MCF 10A (cell line): ENCODE results near the gene UPK3B. TPM values are rescaled to one million over a fixed set of nuclear protein-coding genes. Genes with fewer than 3 reads are reported as not detected.
"Not testable (repeated sequence)": the region's sequence is repeated elsewhere in the genome, so short reads cannot be mapped to it uniquely, and the experiment has no call there.

Experiments used
- BruUV-seq: library from RNA; stranded (reverse); fragments of 400-500 nt; replicated peaks from 2 replicates; lab custom pipeline; 2021; lab: Mats Ljungman, UMichigan
- CTCF ChIA-PET: fragments of 300-600 bp; sonication (Branson Sonifier 250); formaldehyde crosslinking; extraction: SDS; loops from one replicate; lab custom pipeline; 2021; ENCODE audit warnings: antibody characterized with exemption, inconsistent platforms; lab: Yijun Ruan, JAX
- POLR2A ChIA-PET: fragments of 300-600, 350-650 bp; sonication (Branson Sonifier 250); formaldehyde crosslinking; extraction: SDS; loops from one replicate; lab custom pipeline; 2020; ENCODE audit warnings: antibody characterized with exemption, inconsistent platforms; lab: Yijun Ruan, JAX
- DNase-seq: peaks from one replicate; pipeline ENCODE4 v3.0.0-alpha.2; 2018; ENCODE audit not compliant: unreplicated experiment
- H3K27ac Mint-ChIP-seq: one replicate; pipeline ENCODE4 v1.8.0; 2022; ENCODE audit warnings: mild to moderate bottlenecking, low read depth, mixed read lengths; ENCODE audit not compliant: unreplicated experiment
- H3K27me3 Mint-ChIP-seq: one replicate; pipeline ENCODE4 v1.8.0; 2022; ENCODE audit warnings: mixed read lengths; ENCODE audit not compliant: insufficient read depth, unreplicated experiment
- H3K36me3 Mint-ChIP-seq: one replicate; pipeline ENCODE4 v1.8.0; 2022; ENCODE audit warnings: mild to moderate bottlenecking, moderate library complexity, mixed read lengths; ENCODE audit not compliant: insufficient read depth, unreplicated experiment
- H3K4me1 Mint-ChIP-seq: one replicate; pipeline ENCODE4 v1.8.0; 2022; ENCODE audit warnings: mixed read lengths; ENCODE audit not compliant: insufficient read depth, unreplicated experiment
- H3K4me3 Mint-ChIP-seq: one replicate; pipeline ENCODE4 v1.8.0; 2022; ENCODE audit warnings: mild to moderate bottlenecking, moderate library complexity, mixed read lengths; ENCODE audit not compliant: unreplicated experiment
- H3K9me3 Mint-ChIP-seq: one replicate; pipeline ENCODE4 v1.8.0; 2022; ENCODE audit warnings: mixed read lengths; ENCODE audit not compliant: unreplicated experiment
- intact Hi-C: fragments of 100-400 bp; cut with micrococcal nuclease; formaldehyde crosslinking; loops from 2 replicates; pipeline ENCODE4 v1.14.1; 2022
- total RNA-seq: library from RNA; stranded (reverse); gene quantifications from 2 replicates; pipeline ENCODE4 v1.2.3, GENCODE V29; 2022

Gene UPK3B
- total RNA-seq, 1 experiment from 2014 or later, result 1.1 TPM

DNA sequence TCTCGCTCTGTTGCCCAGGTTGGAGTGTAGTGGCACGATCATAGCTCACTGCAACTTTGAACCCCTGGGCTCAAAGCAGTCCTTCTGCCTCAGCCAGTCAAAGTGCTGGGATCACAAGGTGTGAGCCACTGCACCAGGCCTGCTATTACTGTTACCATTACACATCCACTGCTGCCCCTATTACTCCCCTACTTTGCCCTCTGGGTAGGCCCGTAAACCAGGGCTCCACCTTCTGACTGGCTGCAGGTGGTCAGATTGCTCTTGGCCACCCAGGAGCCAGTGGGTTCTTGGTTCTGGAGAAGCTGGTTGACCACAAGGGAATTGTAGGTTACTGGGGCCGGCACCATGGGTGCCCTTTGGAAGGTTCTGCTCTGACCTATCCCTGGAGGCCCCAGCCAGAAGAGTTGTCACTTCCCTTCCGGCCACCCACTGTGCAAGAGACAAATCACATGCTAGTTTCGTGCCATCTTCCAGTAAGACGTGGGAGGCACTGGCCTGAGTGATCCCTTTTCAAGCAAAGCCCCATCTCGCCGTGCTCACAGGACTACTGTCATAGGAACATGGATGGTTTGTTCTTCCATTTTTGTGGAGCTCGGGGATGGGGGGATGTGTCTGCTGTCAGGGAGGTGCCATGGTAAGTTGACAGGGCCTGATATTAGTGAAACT, 38.7 kb upstream of the UPK3B start:
- POLR2A ChIA-PET, result not testable (repeated sequence)

DNA sequence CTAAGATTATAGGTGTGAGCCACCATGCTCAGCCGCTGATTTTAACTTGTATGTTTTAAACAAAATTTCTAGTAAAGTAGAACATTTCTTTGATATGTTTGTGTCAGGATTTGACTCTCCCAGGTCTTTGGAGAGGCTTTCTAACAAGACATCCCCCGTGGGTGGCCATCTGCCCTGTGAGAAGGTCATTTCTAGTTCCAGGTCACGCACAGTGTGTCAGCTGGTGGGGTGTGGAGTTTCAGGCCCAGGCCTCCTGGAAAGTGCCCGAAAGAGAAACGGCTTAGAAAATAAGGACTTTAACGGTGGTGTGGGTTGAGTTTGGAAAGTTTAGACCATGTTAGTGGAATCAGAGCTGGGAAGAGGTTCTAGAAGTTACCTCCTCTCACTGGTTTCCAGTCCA, 37.3 kb upstream of the UPK3B start:
- H3K9me3 Mint-ChIP-seq, H3K27me3 Mint-ChIP-seq, H3K27ac Mint-ChIP-seq, H3K4me3 Mint-ChIP-seq, H3K4me1 Mint-ChIP-seq, DNase-seq, POLR2A ChIA-PET, intact Hi-C loops, BruUV-seq, CTCF ChIA-PET: not testable (repeated sequence)
- peaks cover 24% of the 10 kb centered on the region for H3K36me3 Mint-ChIP-seq

More for the DNA sequence above, 38.7 kb upstream of the UPK3B start:
- BruUV-seq, H3K9me3 Mint-ChIP-seq, H3K4me1 Mint-ChIP-seq, H3K4me3 Mint-ChIP-seq, intact Hi-C loops, CTCF ChIA-PET, H3K27me3 Mint-ChIP-seq, H3K27ac Mint-ChIP-seq, DNase-seq: not testable (repeated sequence)
- peaks cover 24% of the 10 kb centered on the region for H3K36me3 Mint-ChIP-seq

DNA sequence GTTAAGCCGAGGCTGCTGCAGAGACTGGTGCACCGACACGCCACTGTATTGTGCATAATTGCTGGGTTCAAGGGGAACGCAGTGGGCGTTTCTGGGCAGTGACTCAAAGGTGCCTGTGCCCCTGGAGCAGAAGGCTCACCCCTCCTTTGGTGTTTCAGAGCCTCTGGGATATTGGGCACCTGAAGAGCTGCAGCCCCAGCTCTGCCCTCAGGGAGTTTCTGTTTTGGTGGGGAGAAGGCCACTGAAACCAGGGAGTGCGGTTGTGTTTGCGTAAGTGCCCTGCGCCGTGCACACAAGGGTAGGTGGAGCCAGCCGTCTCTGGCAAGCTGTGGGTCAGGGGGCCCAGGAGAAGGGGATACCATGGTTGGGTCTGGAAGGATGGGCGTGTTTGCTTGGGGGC, 34.1 kb upstream of the UPK3B start:
- BruUV-seq, H3K9me3 Mint-ChIP-seq, H3K4me1 Mint-ChIP-seq, H3K27me3 Mint-ChIP-seq, intact Hi-C loops, H3K4me3 Mint-ChIP-seq, CTCF ChIA-PET, POLR2A ChIA-PET: not testable (repeated sequence)
- DNase-seq, result peak; percentile 35
- Mint-ChIP-seq H3K27ac (peak overlapping the region; percentile 82), H3K36me3 (peaks cover 32% of the 10 kb centered on the region)

DNA sequence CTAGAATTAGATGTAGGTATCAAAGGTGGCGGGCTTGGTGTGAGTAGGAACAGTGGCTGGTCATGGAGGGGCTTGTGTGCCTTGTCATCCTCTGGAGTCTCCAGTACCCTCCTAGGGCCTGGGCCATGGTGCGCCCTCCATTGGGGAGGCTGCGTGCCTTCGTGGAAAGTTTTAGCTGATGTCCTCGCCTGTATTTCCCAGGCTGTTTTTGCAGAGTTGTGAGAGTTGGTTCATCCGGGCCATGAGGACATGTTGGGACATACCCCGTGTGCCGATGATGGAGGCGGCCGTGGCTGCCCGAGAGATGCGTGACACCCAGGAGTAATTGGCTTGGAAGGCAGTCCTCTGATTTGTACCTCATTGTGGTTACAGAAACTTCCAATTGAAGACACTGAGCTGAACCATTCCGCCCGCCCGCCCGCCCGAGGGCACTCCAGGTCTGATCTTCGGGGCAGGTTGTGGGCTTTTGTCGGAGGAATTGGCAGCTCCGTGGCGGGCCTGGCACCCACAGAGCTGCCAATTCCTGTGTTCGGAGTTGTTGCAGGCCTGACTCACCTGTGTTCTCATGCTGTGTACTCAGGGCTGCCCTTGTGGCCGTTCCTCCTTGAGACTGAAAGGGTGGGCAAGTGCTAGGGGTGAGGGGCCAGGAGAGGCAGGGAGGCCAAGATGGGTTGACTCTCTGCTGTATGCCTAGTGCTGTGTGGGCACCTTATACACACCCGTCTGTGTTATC, 33.4 kb upstream of the UPK3B start:
- H3K4me3 Mint-ChIP-seq, H3K9me3 Mint-ChIP-seq, H3K4me1 Mint-ChIP-seq, CTCF ChIA-PET, intact Hi-C loops, BruUV-seq, H3K27me3 Mint-ChIP-seq, POLR2A ChIA-PET: not testable (repeated sequence)
- H3K36me3 Mint-ChIP-seq, result peaks cover 31% of the 10 kb centered on the region
- H3K27ac Mint-ChIP-seq, result peak overlapping the region; percentile 82
- DNase-seq, result peak; percentile 50

DNA sequence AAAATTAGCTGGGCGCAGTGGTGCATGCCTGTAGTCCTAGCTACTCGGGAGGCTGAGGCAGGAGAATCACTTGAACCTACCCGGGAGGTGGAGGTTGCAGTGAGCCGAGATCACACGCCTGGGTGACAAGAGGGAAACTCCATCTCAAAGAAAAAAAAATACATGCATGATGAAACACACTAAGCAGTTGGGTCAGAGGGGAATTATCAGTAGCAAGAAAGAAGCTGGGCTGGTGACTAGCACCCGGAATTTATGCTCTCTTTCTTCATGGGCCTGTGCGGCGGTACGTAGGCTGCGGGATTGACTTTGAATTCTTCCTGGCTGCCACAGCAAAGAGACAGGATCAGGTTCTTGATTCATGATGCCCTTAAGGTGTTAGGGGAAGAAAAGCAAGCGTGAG, 30.7 kb upstream of the UPK3B start:
- intact Hi-C loops, H3K27me3 Mint-ChIP-seq, H3K4me3 Mint-ChIP-seq, BruUV-seq, POLR2A ChIA-PET, H3K27ac Mint-ChIP-seq, CTCF ChIA-PET, DNase-seq, H3K4me1 Mint-ChIP-seq, H3K9me3 Mint-ChIP-seq: not testable (repeated sequence)
- peaks cover 36% of the 10 kb centered on the region for H3K36me3 Mint-ChIP-seq

DNA sequence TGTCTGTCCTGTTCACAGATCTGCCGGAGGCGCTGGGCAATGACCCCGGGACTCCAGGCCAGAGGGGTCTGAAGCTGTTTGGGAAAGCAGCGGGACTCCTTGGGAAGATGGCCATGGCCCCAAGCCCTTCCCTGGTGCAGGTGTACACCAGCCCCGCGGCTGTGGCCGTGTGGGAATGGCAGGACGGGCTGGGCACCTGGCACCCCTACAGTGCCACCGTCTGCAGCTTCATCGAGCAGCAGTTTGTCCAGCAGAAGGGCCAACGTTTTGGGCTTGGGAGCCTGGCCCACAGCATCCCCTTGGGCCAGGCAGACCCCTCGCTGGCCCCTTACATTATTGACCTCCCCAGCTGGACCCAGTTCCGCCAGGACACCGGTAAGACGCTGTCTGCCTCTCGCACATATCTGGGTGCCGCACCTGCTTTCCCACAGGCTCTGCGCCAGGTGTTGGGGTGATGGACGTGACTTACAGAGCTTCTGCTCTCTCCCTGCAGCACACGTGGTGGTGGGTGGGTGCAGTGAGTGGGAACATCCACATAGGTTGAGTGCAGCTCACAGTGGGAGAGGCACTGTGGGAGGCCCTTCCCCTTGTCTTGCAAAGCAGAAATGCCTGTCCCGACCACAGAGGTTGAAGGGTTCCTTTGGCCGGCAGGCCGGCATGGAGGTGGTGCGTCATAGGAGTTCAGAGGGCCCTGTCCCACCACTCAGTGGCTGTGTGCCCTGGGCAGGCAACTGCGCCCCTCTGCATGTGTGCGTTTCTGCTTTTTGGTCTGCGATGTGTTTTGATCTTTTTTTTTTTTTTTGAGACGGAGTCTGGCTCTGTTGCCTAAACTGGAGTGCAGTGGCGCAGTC, 29.7 kb upstream of the UPK3B start:
- BruUV-seq, H3K27ac Mint-ChIP-seq, H3K9me3 Mint-ChIP-seq, POLR2A ChIA-PET, DNase-seq, CTCF ChIA-PET, H3K27me3 Mint-ChIP-seq, H3K4me3 Mint-ChIP-seq, H3K4me1 Mint-ChIP-seq, intact Hi-C loops: not testable (repeated sequence)
- peaks cover 30% of the 10 kb centered on the region for H3K36me3 Mint-ChIP-seq

DNA sequence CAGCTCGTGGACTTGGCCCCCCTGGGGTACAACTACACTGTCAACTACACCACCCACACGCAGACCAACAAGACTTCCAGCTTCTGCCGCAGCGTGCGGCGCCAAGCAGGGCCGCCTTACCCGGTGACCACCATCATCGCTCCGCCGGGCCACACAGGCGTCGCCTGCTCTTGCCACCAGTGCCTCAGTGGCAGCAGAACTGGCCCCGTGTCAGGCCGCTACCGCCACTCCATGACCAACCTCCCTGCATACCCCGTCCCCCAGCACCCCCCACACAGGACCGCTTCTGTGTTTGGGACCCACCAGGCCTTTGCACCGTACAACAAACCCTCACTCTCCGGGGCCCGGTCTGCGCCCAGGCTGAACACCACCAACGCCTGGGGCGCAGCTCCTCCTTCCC, 27.7 kb upstream of the UPK3B start:
- H3K4me1 Mint-ChIP-seq, H3K27me3 Mint-ChIP-seq, H3K4me3 Mint-ChIP-seq, H3K27ac Mint-ChIP-seq, POLR2A ChIA-PET, BruUV-seq, CTCF ChIA-PET, H3K9me3 Mint-ChIP-seq, DNase-seq, intact Hi-C loops: not testable (repeated sequence)
- H3K36me3 Mint-ChIP-seq, result peaks cover 30% of the 10 kb centered on the region

DNA sequence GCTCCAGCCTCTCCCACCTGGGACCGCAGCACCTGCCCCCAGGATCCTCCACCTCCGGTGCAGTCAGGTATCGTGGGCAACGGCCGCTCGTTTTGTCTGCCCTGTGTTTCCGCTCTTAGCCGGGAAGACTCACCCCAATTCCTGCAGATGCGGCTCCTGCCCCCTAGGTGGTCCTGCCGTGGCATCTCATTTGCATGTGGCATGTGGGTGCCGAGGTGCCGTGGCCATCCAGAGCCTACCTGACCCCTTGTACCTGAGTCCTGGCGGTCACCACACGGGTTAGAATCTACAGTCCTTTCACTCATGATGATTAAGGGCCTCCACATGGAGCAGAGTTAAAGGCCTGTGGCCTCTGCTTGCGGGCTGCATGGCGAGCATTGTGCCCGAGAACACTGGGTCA, 27.3 kb upstream of the UPK3B start:
- H3K4me3 Mint-ChIP-seq, intact Hi-C loops, H3K9me3 Mint-ChIP-seq, CTCF ChIA-PET, H3K27ac Mint-ChIP-seq, BruUV-seq, DNase-seq, H3K27me3 Mint-ChIP-seq, H3K4me1 Mint-ChIP-seq, POLR2A ChIA-PET: not testable (repeated sequence)
- H3K36me3 Mint-ChIP-seq, result peaks cover 30% of the 10 kb centered on the region

DNA sequence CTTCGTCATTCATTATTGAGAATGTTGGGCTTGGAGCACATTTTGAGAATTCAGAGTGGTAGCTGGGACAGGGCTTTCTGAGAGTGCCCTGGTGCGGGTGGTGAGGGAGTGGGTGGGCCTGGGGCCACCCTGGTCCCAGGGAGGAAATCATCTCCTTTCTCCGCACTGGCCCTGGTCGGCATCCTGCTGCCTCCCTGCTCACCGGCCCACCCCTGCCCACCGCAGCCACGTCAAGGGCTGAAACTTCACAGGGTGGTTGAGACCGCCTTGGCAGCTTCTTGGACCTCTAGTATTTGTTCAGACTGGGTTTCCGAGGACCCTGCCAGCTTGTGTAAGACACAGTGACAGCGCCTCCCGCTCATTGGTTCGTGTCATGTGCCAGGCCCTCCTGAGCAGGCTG, 25.9 kb upstream of the UPK3B start:
- BruUV-seq, DNase-seq, CTCF ChIA-PET, H3K27me3 Mint-ChIP-seq, H3K27ac Mint-ChIP-seq, H3K9me3 Mint-ChIP-seq, H3K4me3 Mint-ChIP-seq, intact Hi-C loops, POLR2A ChIA-PET, H3K4me1 Mint-ChIP-seq: not testable (repeated sequence)
- peaks cover 30% of the 10 kb centered on the region for H3K36me3 Mint-ChIP-seq
